22Rv1 (cell line): ENCODE measurements around the gene CLEC3B.

Experiments
- CTCF ChIP-seq: fragments of 450-650 bp; IDR thresholded peaks from 2 replicates; pipeline ENCODE4 v1.5.1; 2017; ENCODE audit warnings: mild to moderate bottlenecking
- ZFX ChIP-seq: fragments of 450-650 bp; IDR thresholded peaks from 2 replicates; pipeline ENCODE4 v1.6.1; 2017; ENCODE audit warnings: antibody characterized with exemption, borderline replicate concordance

- no peak for TF ChIP-seq CTCF
- no peak for TF ChIP-seq ZFX
Observed at GRCh38 chr3:45001738-45002137, 24.4 kb upstream of the CLEC3B start.
